Stimulated activated CD4-positive, alpha-beta T cell treated with anti-CD3 and anti-CD28 coated beads, Interleukin-15, amount 100 ng/mL, for 1 hour (primary cell): ENCODE measurements around the gene GRM5.
"Not testable (repeated sequence)": the region's sequence is repeated elsewhere in the genome, so short reads cannot be mapped to it uniquely, and the experiment has no call there.

Experiments used
- DNase-seq, 2 donors: peaks; one replicate each; pipeline ENCODE4 v3.0.0-alpha.2; 2020; ENCODE audit warnings: low read depth in 1 of 2, low spot score in 1 of 2

GRM5 gene

GRCh38 chr11:88508759-88509581 is 556.8 kb downstream of the GRM5 start:
- no peak for DNase-seq

- no peak for DNase-seq
Observed at GRCh38 chr11:88508418-88508758, 557.4 kb downstream of the GRM5 start.

GRCh38 chr11:88507771-88508417 is 557.9 kb downstream of the GRM5 start:
- DNase-seq = no peak

GRCh38 chr11:88501541-88501940 is 564.2 kb downstream of the GRM5 start:
- DNase-seq = no peak

GRCh38 chr11:88495836-88496235 is 569.9 kb downstream of the GRM5 start:
- DNase-seq = no peak

GRCh38 chr11:88494848-88495247 is 570.9 kb downstream of the GRM5 start:
- no peak for DNase-seq

GRCh38 chr11:88491674-88492073 is 574.1 kb downstream of the GRM5 start:
- no peak for DNase-seq

GRCh38 chr11:88489030-88489429 is 576.8 kb downstream of the GRM5 start:
- DNase-seq = no peak

- DNase-seq = no peak
Observed at GRCh38 chr11:88487646-88488045, 578.1 kb downstream of the GRM5 start.

- no peak for DNase-seq
Observed at GRCh38 chr11:88484873-88485621, 580.7 kb downstream of the GRM5 start.

GRCh38 chr11:88482871-88483301 is 582.9 kb downstream of the GRM5 start:
- no peak for DNase-seq

GRCh38 chr11:88480223-88480622 is 585.6 kb downstream of the GRM5 start:
- no peak for DNase-seq

- no peak for DNase-seq
Observed at GRCh38 chr11:88478136-88478815, 587.5 kb downstream of the GRM5 start.

- no peak for DNase-seq
Observed at GRCh38 chr11:88475991-88476418, 589.8 kb downstream of the GRM5 start.

GRCh38 chr11:88474655-88475054 is 591.1 kb downstream of the GRM5 start:
- DNase-seq = no peak

- DNase-seq = no peak
Observed at GRCh38 chr11:88469561-88470225, 596.1 kb downstream of the GRM5 start.

GRCh38 chr11:88464528-88464927 is 601.3 kb downstream of the GRM5 start:
- DNase-seq = no peak

- not testable (repeated sequence) for DNase-seq
Observed at GRCh38 chr11:88463301-88463700, 602.5 kb downstream of the GRM5 start.

- not testable (repeated sequence) for DNase-seq
Observed at GRCh38 chr11:88458047-88458446, 607.7 kb downstream of the GRM5 start.

GRCh38 chr11:88455974-88456373 is 609.8 kb downstream of the GRM5 start:
- DNase-seq = no peak

GRCh38 chr11:88454881-88455280 is 610.9 kb downstream of the GRM5 start:
- DNase-seq = no peak
